PFSK-1 (cell line): ENCODE measurements around the gene ABCC1.

Source experiments
- POLR2AphosphoS5 ChIP-seq: IDR thresholded peaks from 2 replicates; pipeline ENCODE4 v1.6.1; 2012; ENCODE audit warnings: low read depth, mild to moderate bottlenecking, control low read depth, low read length, moderate library complexity
- SIN3A ChIP-seq: IDR thresholded peaks from 2 replicates; pipeline ENCODE4 v1.6.1; 2012; ENCODE audit warnings: mild to moderate bottlenecking, low read length, moderate library complexity, borderline replicate concordance; ENCODE audit not compliant: insufficient read depth

DNA sequence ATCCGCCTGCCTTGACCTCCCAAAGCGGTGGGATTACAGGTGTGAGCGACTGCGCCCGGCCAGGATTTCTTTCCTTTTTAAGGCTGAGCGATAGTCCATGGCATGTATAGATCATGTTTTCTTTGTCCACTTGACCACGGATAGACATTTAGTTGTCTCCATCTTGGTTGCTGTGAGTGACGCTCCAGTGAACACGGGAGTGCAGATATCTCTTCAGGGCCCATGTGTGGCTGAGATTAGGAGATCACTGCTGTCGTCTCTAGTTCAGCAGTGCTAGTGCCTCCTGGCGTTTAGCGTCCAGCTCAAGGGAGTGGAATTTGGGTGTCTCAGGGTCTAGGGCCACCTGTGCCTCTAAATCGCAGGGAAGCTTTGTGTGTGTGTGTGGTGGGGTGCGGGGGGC is 41.5 kb downstream of the ABCC1 start:
- TF ChIP-seq POLR2AphosphoS5 (no peak), SIN3A (no peak)
